ENCODE data around the gene UNK.
"Not testable (repeated sequence)": the region's sequence is repeated elsewhere in the genome, so short reads cannot be mapped to it uniquely, and the experiment has no call there.

The UNK gene

GRCh38 chr17:75755205-75755901 is 29.3 kb upstream of the UNK start:
- DNase-seq (ENCODE audit: low read depth), result no peak

- no peak for DNase-seq (ENCODE audit: low read depth)
These were observed 28.6 kb upstream of the UNK start for GRCh38 chr17:75755990-75756389.

- DNase-seq (ENCODE audit: low read depth), result no peak
These were observed 28.0 kb upstream of the UNK start for GRCh38 chr17:75756451-75757085.

GRCh38 chr17:75757086-75757681 is 27.4 kb upstream of the UNK start:
- DNase-seq (ENCODE audit: low read depth), result no peak

GRCh38 chr17:75758131-75758905 is 26.3 kb upstream of the UNK start:
- DNase-seq (ENCODE audit: low read depth), result no peak

- DNase-seq (ENCODE audit: low read depth), result no peak
These were observed 25.1 kb upstream of the UNK start for GRCh38 chr17:75759457-75759856.

- DNase-seq (ENCODE audit: low read depth), result not testable (repeated sequence)
These were observed 24.5 kb upstream of the UNK start for GRCh38 chr17:75759978-75760640.

GRCh38 chr17:75762513-75763268 is 21.9 kb upstream of the UNK start:
- no peak for DNase-seq (ENCODE audit: low read depth)

- DNase-seq (ENCODE audit: low read depth), result no peak
These were observed 21.4 kb upstream of the UNK start for GRCh38 chr17:75763269-75763607.

- DNase-seq (ENCODE audit: low read depth), result no peak
These were observed 20.8 kb upstream of the UNK start for GRCh38 chr17:75763613-75764416.

GRCh38 chr17:75764417-75764710 is 20.2 kb upstream of the UNK start:
- DNase-seq (ENCODE audit: low read depth), result no peak

GRCh38 chr17:75764711-75765421 is 19.7 kb upstream of the UNK start, which contains the start of gene GALK1:
Gene GALK1 (minus strand): TSS chr17:75765192. CDS start chr17:75765136, 56 bp downstream.
- peak; percentile 53 for DNase-seq (ENCODE audit: low read depth)

- no peak for DNase-seq (ENCODE audit: low read depth)
These were observed 18.6 kb upstream of the UNK start for GRCh38 chr17:75765981-75766380.

GRCh38 chr17:75767881-75768280 is 16.7 kb upstream of the UNK start:
- no peak for DNase-seq (ENCODE audit: low read depth)

- no peak for DNase-seq (ENCODE audit: low read depth)
These were observed 15.1 kb upstream of the UNK start for GRCh38 chr17:75769536-75769935.

- no peak for DNase-seq (ENCODE audit: low read depth)
These were observed 13.0 kb upstream of the UNK start for GRCh38 chr17:75771334-75772281.

GRCh38 chr17:75773121-75773807 is 11.3 kb upstream of the UNK start:
- DNase-seq (ENCODE audit: low read depth), result no peak

- DNase-seq (ENCODE audit: low read depth), result no peak
These were observed 10.7 kb upstream of the UNK start for GRCh38 chr17:75773808-75774470.

Data from stimulated activated CD8-positive, alpha-beta memory T cell treated with anti-CD3 and anti-CD28 coated beads, Interleukin-12 subunit alpha, Interleukin-12 subunit beta, amount 100 ng/mL, for 4 hours (primary cell).